Choroid plexus epithelial cell (primary cell): ENCODE data around the gene RIT2.
A peak's percentile ranks its signal among the peaks of the same experiment; 100 is the strongest.

ENCODE experiments used
- DNase-seq: peaks from one replicate; pipeline ENCODE4 v3.0.0-alpha.2; 2010; ENCODE audit warnings: low read depth
- H3K4me3 ChIP-seq: 2 replicates; pipeline ENCODE4 v1.5.1; 2011; ENCODE audit warnings: low read depth, mild to moderate bottlenecking, control low read depth, low read length, moderate library complexity
- CTCF ChIP-seq: conservative IDR thresholded peaks from 2 replicates; pipeline ENCODE4 v1.5.1; 2011; ENCODE audit warnings: low read depth, mild to moderate bottlenecking, control low read depth, inconsistent platforms, low read length, moderate library complexity

Gene RIT2

DNA sequence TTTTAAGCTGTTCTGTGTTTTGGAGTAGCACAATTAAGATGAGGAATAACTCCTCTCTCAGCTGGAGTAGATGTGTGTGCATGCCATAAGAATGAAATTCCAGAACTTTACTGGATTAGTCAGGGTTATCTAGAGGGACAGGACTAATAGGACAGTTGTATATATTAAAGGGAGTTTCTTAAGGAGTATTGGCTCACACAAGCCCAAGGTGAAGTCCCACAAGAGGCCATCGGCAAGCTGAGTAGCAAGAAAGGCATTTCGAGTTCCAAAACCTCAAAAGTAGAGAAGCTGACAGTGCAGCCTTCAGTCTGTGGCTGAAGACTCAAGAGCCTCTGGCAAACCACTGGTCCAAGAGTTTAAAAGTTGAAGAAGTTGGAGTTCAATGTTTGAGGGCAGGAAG lies 113.7 kb downstream of the RIT2 start:
- no peak overlapping the region for H3K4me3 ChIP-seq
- peak; percentile 39 for DNase-seq
- no peak for TF ChIP-seq CTCF

DNA sequence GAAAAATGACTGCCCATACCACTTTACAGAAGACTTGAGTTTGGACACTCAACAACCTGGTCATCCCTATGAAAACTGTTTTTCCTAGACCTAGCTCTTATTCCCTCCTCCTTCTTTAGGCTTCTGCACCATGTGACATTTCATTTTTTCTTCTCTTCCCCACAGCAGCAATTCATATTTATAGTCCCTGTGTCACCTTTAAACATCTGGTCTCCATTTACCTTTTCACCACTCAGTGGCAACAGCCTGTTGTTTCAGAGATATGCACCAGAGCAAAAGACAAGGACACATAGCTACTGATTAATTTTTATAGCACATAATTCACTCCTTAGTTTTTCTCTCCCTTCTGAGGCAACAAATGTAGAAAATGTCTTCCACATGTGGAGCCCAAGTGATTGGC lies 118.7 kb downstream of the RIT2 start:
- no peak for DNase-seq
- H3K4me3 ChIP-seq, result no peak overlapping the region
- TF ChIP-seq CTCF, result no peak

GRCh38 chr18:42980426-42980825 lies 135.1 kb downstream of the RIT2 start:
- DNase-seq, result no peak
- no peak overlapping the region for H3K4me3 ChIP-seq
- TF ChIP-seq CTCF, result no peak

DNA sequence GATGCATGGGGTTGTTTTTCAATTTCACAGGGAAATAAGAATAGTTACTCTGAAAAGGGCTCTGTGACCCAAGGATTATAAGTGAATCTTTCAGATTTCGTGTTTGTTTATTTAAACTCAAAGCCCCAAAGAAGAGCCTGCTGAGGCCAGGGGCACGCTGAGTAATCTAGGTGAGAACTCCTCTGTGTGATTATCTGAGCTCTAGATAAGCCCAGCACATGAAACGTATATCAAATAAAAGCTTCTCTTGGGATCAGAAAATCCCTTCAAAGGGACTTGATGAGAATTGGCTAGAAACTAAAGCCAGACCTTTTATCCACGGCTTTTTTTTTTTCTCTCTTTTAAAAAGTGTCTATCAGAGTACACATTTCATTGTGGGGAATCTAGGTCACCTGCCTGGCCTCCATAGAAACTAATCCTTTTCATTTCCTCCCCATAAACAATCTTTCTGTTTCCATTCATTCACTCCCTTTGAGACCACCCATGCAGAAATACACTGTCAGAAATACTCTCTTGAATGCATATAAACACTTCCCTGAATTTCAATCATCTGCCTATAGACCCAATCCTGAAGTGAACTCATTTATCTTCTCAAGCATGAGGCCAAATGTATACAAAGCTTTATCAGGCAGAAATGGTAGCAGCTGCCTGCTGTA lies 137.4 kb downstream of the RIT2 start:
- no peak overlapping the region for H3K4me3 ChIP-seq
- no peak for DNase-seq
- no peak for TF ChIP-seq CTCF

- no peak overlapping the region for H3K4me3 ChIP-seq
- DNase-seq, result no peak
- no peak for TF ChIP-seq CTCF
Measured at GRCh38 chr18:42976869-42977590, 138.5 kb downstream of the RIT2 start.

DNA sequence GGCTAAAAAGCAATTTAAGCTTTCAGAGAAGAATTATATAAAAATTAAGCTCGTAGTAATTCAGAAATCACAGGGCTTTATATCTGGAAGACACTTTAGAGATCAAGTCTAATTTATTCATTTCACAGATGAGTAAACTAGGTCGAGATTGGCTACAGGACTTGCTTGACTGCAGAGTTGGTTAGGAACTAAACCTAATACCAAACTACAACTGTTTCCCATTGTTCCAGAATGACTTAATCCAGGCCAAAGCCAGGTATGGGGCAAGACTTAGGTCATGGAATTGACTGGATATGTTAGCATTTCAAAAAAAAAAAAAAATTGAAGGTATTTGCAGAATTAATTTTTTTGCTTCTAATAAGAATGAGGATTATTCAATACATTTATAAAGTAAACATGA lies 146.1 kb downstream of the RIT2 start:
- TF ChIP-seq CTCF, result no peak
- no peak overlapping the region for H3K4me3 ChIP-seq
- DNase-seq, result no peak

GRCh38 chr18:42961298-42961697 lies 154.2 kb downstream of the RIT2 start:
- no peak for DNase-seq
- no peak overlapping the region for H3K4me3 ChIP-seq
- TF ChIP-seq CTCF, result no peak
